Naive thymus-derived CD4-positive, alpha-beta T cell (primary cell): ENCODE measurements around the gene FCHSD2. TPM values are rescaled to one million over a fixed set of nuclear protein-coding genes. Genes with fewer than 3 reads are reported as not detected.

Source experiments
- ATAC-seq: fragments of 150-1000 bp; cut with Tn5 transposase; 2 replicates; pipeline ENCODE4 v1.10.0; 2021; ENCODE audit warnings: mild to moderate bottlenecking, moderate library complexity
- CTCF ChIA-PET: fragments of 350-600 bp; sonication (Branson Sonifier 250); formaldehyde crosslinking; loops from one replicate; lab custom pipeline; 2021; ENCODE audit warnings: antibody characterized with exemption; lab: Charles Lee
- POLR2A ChIA-PET: fragments of 350-600 bp; sonication (Branson Sonifier 250); formaldehyde crosslinking; loops from one replicate; lab custom pipeline; 2021; ENCODE audit warnings: antibody characterized with exemption, inconsistent platforms; lab: Charles Lee
- DNase-seq, 9 donors: peaks; one replicate each; pipeline versions ENCODE4 v3.0.0 to v3.0.0-alpha.2; 2020 to 2022; ENCODE audit warnings: mixed read lengths in 1 of 9
- H3K27ac ChIP-seq: one replicate; pipeline ENCODE4 v1.7.0; 2013; ENCODE audit warnings: mild to moderate bottlenecking, low read depth, low read length, moderate library complexity
- H3K27me3 ChIP-seq, 2 donors: one replicate each; pipeline ENCODE4 v1.7.0; 2013; ENCODE audit warnings: low read length in 2 of 2, mild to moderate bottlenecking in 2 of 2, moderate library complexity in 2 of 2; ENCODE audit not compliant: control insufficient read depth in 2 of 2, insufficient read depth in 2 of 2
- H3K36me3 ChIP-seq, 3 experiments: 1 replicate in 2 of 3; 2 replicates in 1 of 3; pipeline ENCODE4 v1.7.0; 2013; ENCODE audit warnings: low read length in 3 of 3, mild to moderate bottlenecking in 3 of 3, moderate library complexity in 1 of 3; ENCODE audit not compliant: insufficient read depth in 3 of 3, control insufficient read depth in 2 of 3
- H3K4me1 ChIP-seq, 2 donors: one replicate each; pipeline ENCODE4 v1.7.0; 2013; ENCODE audit warnings: low read length in 2 of 2, mild to moderate bottlenecking in 2 of 2, moderate library complexity in 1 of 2; ENCODE audit not compliant: control insufficient read depth in 2 of 2, insufficient read depth in 2 of 2
- H3K4me3 ChIP-seq: 2 replicates; pipeline ENCODE4 v1.7.0; 2013; ENCODE audit warnings: mild to moderate bottlenecking, low read length
- H3K9me3 ChIP-seq, 3 experiments: 1 replicate in 2 of 3; 2 replicates in 1 of 3; pipeline ENCODE4 v1.7.0; 2013; ENCODE audit warnings: low read length in 3 of 3; ENCODE audit not compliant: control insufficient read depth in 2 of 3
- H3K27ac Mint-ChIP-seq, 9 donors: one replicate each; pipeline ENCODE4 v1.8.0; 2020 to 2022; ENCODE audit warnings: mixed read lengths in 9 of 9, mild to moderate bottlenecking in 8 of 9, moderate library complexity in 5 of 9, inconsistent platforms in 2 of 9
- H3K27me3 Mint-ChIP-seq, 5 donors: one replicate each; pipeline ENCODE4 v1.8.0; 2021 to 2022; ENCODE audit warnings: mixed read lengths in 5 of 5, mild to moderate bottlenecking in 1 of 5
- H3K36me3 Mint-ChIP-seq, 5 donors: one replicate each; pipeline ENCODE4 v1.8.0; 2020 to 2022; ENCODE audit warnings: mixed read lengths in 5 of 5, mild to moderate bottlenecking in 3 of 5, inconsistent platforms in 1 of 5
- H3K4me1 Mint-ChIP-seq, 7 donors: one replicate each; pipeline ENCODE4 v1.8.0; 2020 to 2022; ENCODE audit warnings: mixed read lengths in 7 of 7, mild to moderate bottlenecking in 3 of 7, inconsistent platforms in 1 of 7
- H3K4me3 Mint-ChIP-seq, 10 donors: one replicate each; pipeline ENCODE4 v1.8.0; 2020 to 2022; ENCODE audit warnings: mild to moderate bottlenecking in 10 of 10, mixed read lengths in 10 of 10, moderate library complexity in 6 of 10, inconsistent platforms in 2 of 10
- H3K9me3 Mint-ChIP-seq, 11 donors: one replicate each; pipeline ENCODE4 v1.8.0; 2020 to 2022; ENCODE audit warnings: mixed read lengths in 11 of 11, mild to moderate bottlenecking in 4 of 11, inconsistent platforms in 1 of 11, moderate library complexity in 1 of 11
- intact Hi-C, 2 donors: fragments of 100-400 bp; cut with micrococcal nuclease; formaldehyde crosslinking; loops; one replicate each; pipeline ENCODE4 v1.15.1; 2023
- polyA plus RNA-seq, 2 donors: library from polyadenylated mRNA; unstranded; fragments of 300-500 nt; fragmentation: Illumina TruSeq; gene quantifications; one replicate each; pipeline ENCODE4 v1.2.3, GENCODE V29; 2021
- total RNA-seq, 6 experiments: library from RNA in 5 of 6; stranded (reverse) in 5 of 6; gene quantifications; 1 replicate in 5 of 6; 2 replicates in 1 of 6; pipeline ENCODE4 v1.2.3 and lab custom pipeline; 2021 to 2026

The FCHSD2 gene
- total and polyA plus RNA-seq, 7 experiments from 2014 or later, result 18.3 to 69.9 (median 48.6) TPM

DNA sequence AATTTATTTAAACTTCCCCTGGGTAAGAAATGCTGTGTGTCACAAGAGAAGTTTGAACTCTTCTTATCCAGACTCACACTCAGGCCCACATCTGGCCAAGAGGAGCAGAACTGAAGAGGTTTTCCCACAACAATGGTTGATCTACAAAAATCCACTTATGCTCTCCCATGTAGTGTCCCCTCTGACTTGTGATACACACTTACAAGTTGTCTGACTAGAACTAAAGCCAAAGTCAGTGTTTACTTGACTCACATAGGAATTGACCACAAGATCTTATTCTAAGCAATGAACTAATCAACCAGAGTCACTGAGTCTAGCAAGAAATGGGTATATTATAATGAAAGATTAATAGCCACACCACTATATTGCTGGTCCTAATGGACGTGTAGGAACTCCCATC is 194.9 kb downstream of the FCHSD2 start:
- CTCF ChIA-PET, result no interaction called here
- Histone ChIP-seq H3K36me3 (no peaks in the 10 kb centered on the region), H3K9me3 (no peaks in the 10 kb centered on the region), H3K27me3 (no peaks in the 10 kb centered on the region), H3K27ac (no peak overlapping the region), H3K4me1 (no peaks in the 10 kb centered on the region), H3K4me3 (no peak overlapping the region)
- H3K4me1 Mint-ChIP-seq, result peaks cover 0 to 3% (median 0%) of the 10 kb centered on the region in 7 donors
- POLR2A ChIA-PET, result no interaction called here
- ATAC-seq (no peak), DNase-seq (no peak)
- no peaks in the 10 kb centered on the region for H3K27me3 Mint-ChIP-seq
- intact Hi-C loops, result no loop called here
- H3K36me3 Mint-ChIP-seq, result peaks cover 0 to 23% (median 15%) of the 10 kb centered on the region in 5 donors
- H3K9me3 Mint-ChIP-seq, result no peaks in the 10 kb centered on the region
- H3K4me3 Mint-ChIP-seq, result no peak overlapping the region
- H3K27ac Mint-ChIP-seq, result no peak overlapping the region

DNA sequence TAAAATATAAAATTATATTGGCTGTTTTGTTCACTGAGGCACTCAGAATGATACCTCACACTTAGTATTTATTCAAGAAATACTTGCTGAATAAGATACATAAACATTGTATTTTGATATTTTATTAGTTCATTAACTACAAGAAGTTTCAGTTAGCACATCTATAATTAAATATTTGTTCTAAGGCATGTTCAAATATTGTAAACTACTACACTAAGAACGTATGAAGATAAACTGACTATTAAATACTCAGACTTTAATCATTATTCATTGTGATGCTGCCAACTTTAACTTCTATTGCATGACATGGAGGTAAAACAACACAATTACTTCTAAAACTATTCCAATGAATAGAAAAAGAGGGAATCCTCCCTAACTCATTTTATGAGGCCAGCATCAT is 198.5 kb downstream of the FCHSD2 start:
- Mint-ChIP-seq H3K4me1 (peaks cover 0 to 3% (median 0%) of the 10 kb centered on the region in 7 donors), H3K27ac (no peak overlapping the region), H3K27me3 (no peaks in the 10 kb centered on the region), H3K9me3 (no peaks in the 10 kb centered on the region), H3K36me3 (peaks cover 0 to 19% (median 13%) of the 10 kb centered on the region in 5 donors), H3K4me3 (no peak overlapping the region)
- no peaks in the 10 kb centered on the region for H3K4me1 ChIP-seq
- DNase-seq (no peak), ATAC-seq (no peak)
- intact Hi-C loops, result no loop called here
- ChIA-PET POLR2A (no interaction called here), CTCF (no interaction called here)
- H3K9me3 ChIP-seq, result no peaks in the 10 kb centered on the region
- H3K4me3 ChIP-seq, result no peak overlapping the region
- no peaks in the 10 kb centered on the region for H3K36me3 ChIP-seq
- H3K27ac ChIP-seq, result no peak overlapping the region
- no peaks in the 10 kb centered on the region for H3K27me3 ChIP-seq

DNA sequence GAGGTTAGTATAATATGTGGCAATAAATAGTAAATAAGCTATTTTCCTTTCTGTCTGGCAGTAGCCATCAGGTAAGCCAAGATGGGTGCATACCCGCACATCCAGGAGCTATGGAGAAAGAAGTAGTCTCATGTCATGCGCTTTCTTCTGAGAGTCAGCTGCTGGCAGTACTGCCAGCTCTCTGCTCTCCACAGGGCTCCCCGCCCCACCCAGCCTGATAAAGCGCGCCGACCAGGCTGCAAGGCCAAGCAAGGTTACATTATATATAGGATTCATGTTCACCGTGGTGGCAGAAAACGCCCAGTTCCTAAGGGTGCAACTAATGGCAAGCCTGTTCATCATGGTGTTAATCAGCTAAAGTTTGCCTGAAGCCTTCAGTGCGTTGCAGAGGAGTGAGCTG is 201.7 kb downstream of the FCHSD2 start:
- intact Hi-C loops, result no loop called here
- no peak for DNase-seq
- H3K36me3 ChIP-seq, result no peaks in the 10 kb centered on the region
- Mint-ChIP-seq H3K27me3 (no peaks in the 10 kb centered on the region), H3K4me3 (no peak overlapping the region), H3K9me3 (no peaks in the 10 kb centered on the region), H3K27ac (no peak overlapping the region), H3K4me1 (peaks cover 0 to 3% (median 0%) of the 10 kb centered on the region in 7 donors), H3K36me3 (peaks cover 0 to 27% (median 17%) of the 10 kb centered on the region in 5 donors)
- CTCF ChIA-PET, result interaction anchor here (1.6 kb wide), 2 partner anchors 16 to 238 kb away, joined by 4 read pairs; no protein-coding TSS in a partner anchor
- POLR2A ChIA-PET, result no interaction called here
- H3K4me3 ChIP-seq, result no peak overlapping the region
- H3K9me3 ChIP-seq, result no peaks in the 10 kb centered on the region
- no peak overlapping the region for H3K27ac ChIP-seq
- no peaks in the 10 kb centered on the region for H3K4me1 ChIP-seq
- H3K27me3 ChIP-seq, result no peaks in the 10 kb centered on the region
- no peak for ATAC-seq

DNA sequence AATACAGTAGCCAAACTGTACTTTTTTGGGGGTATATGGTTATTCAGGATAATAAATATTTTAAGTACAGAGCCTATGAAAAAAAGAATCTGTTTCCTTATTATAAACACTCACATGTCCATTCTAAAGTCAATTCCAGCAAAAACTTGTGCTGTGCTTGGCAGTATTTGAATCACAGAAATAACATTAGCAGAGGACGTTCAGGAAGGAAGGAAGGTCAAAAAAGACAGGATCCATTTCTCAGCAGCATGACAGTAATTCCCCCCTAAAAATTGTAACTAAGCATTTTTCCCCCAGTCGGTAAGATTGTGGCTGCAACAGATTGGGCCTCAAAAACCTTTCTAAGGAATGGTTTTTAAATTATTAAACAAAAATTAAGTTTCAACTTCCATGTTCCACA is 203.1 kb downstream of the FCHSD2 start:
- Mint-ChIP-seq H3K4me3 (no peak overlapping the region), H3K36me3 (peaks cover 0 to 27% (median 12%) of the 10 kb centered on the region in 5 donors), H3K27me3 (no peaks in the 10 kb centered on the region), H3K4me1 (peaks cover 0 to 4% (median 0%) of the 10 kb centered on the region in 7 donors), H3K27ac (no peak overlapping the region), H3K9me3 (no peaks in the 10 kb centered on the region)
- POLR2A ChIA-PET, result no interaction called here
- no peaks in the 10 kb centered on the region for H3K36me3 ChIP-seq
- DNase-seq (no peak), ATAC-seq (no peak)
- no peak overlapping the region for H3K4me3 ChIP-seq
- H3K9me3 ChIP-seq, result no peaks in the 10 kb centered on the region
- intact Hi-C loops, result no loop called here
- no peaks in the 10 kb centered on the region for H3K27me3 ChIP-seq
- CTCF ChIA-PET, result interaction anchor here (0.6 kb wide), 1 partner anchor 226 kb away, joined by 3 read pairs; no protein-coding TSS in a partner anchor
- H3K27ac ChIP-seq, result no peak overlapping the region
- H3K4me1 ChIP-seq, result no peaks in the 10 kb centered on the region

DNA sequence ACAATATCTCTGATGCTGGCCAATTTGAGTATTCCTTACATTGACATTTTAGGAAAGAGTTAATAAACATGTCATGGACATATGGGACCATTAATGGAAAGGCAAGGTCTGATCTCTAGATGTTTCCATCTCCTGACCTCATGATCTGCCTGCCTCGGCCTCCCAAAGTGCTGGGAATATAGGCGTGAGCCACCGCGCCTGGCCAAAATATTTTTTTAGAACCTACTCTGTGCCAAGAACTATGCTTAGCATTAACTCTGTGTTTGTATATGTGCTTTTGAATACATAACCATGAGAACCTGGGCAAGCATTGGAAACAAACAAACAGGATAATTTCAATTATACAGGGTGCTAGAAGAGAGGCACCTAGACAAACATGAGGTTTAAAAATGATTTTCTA is 204.7 kb downstream of the FCHSD2 start:
- no peaks in the 10 kb centered on the region for H3K9me3 ChIP-seq
- Mint-ChIP-seq H3K27ac (no peak overlapping the region), H3K4me1 (peaks cover 0 to 4% (median 0%) of the 10 kb centered on the region in 7 donors), H3K9me3 (no peaks in the 10 kb centered on the region), H3K27me3 (no peaks in the 10 kb centered on the region), H3K36me3 (peaks cover 0 to 22% (median 8%) of the 10 kb centered on the region in 5 donors), H3K4me3 (no peak overlapping the region)
- intact Hi-C loops, result no loop called here
- no peak overlapping the region for H3K27ac ChIP-seq
- ChIA-PET POLR2A (no interaction called here), CTCF (no interaction called here)
- DNase-seq, result no peak
- H3K4me3 ChIP-seq, result no peak overlapping the region
- H3K36me3 ChIP-seq, result no peaks in the 10 kb centered on the region
- H3K27me3 ChIP-seq, result no peaks in the 10 kb centered on the region
- H3K4me1 ChIP-seq, result no peaks in the 10 kb centered on the region
- no peak for ATAC-seq

DNA sequence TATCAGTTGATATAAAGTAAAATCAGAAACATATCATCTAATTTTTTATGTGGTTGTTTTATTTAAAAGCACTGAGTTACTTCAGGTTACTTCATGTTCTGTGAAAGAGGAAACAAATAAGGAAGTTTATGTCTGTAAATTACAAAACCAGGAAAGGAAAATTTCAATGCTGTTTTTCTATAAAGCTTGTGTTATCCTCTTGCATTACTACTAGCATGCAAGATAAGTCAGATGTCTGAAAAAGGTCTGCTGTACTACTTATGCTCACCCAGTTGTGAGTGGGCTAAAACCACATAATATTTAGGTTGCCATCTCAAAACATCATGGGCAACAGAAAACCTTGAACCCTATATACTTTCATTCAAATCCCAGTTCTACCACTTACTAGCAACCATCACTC is 206.4 kb downstream of the FCHSD2 start:
- no peak for ATAC-seq
- no peak overlapping the region for H3K27ac ChIP-seq

DNA sequence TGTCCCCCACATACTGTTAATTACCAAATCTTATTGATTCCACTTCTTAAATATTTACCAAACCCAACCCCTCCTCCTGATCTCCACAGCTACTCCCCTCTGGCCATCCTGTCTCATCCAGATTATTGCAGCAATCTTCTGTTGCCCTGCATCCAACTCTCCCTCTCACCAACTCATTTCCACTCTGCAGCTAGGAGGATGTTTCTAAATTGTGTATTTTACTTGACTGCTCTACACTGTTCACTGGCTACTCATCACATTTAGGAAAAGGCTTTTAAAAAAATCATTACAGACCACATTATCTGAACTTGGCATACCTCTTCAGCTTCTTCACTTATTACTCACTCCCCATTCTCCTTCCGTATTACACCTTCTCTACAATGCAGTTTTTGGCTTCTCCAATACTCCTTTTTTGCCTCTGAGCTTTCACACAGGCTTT is 210.0 kb downstream of the FCHSD2 start:
- no peaks in the 10 kb centered on the region for H3K9me3 ChIP-seq
- H3K4me3 ChIP-seq, result no peak overlapping the region

More for the DNA sequence above, 206.4 kb downstream of the FCHSD2 start:
- CTCF ChIA-PET, result interaction anchor here (0.5 kb wide), 1 partner anchor 21 kb away, joined by 3 read pairs; no protein-coding TSS in a partner anchor
- Mint-ChIP-seq H3K9me3 (no peaks in the 10 kb centered on the region), H3K27ac (no peak overlapping the region), H3K4me3 (no peak overlapping the region), H3K27me3 (no peaks in the 10 kb centered on the region), H3K36me3 (peaks cover 0 to 19% (median 5%) of the 10 kb centered on the region in 5 donors), H3K4me1 (peaks cover 0 to 4% (median 0%) of the 10 kb centered on the region in 7 donors)
- H3K4me3 ChIP-seq, result no peak overlapping the region
- no peaks in the 10 kb centered on the region for H3K36me3 ChIP-seq
- no peaks in the 10 kb centered on the region for H3K9me3 ChIP-seq
- intact Hi-C loops, result no loop called here
- DNase-seq, result no peak
- no peaks in the 10 kb centered on the region for H3K4me1 ChIP-seq
- H3K27me3 ChIP-seq, result no peaks in the 10 kb centered on the region
- POLR2A ChIA-PET, result no interaction called here

More for the DNA sequence above, 210.0 kb downstream of the FCHSD2 start:
- H3K27ac ChIP-seq, result no peak overlapping the region
- no peaks in the 10 kb centered on the region for H3K36me3 ChIP-seq
- POLR2A ChIA-PET, result no interaction called here
- Mint-ChIP-seq H3K9me3 (no peaks in the 10 kb centered on the region), H3K4me3 (no peak overlapping the region), H3K27me3 (no peaks in the 10 kb centered on the region), H3K27ac (no peak overlapping the region), H3K4me1 (peaks cover 0 to 7% (median 3%) of the 10 kb centered on the region in 7 donors), H3K36me3 (peaks cover 0 to 10% (median 1%) of the 10 kb centered on the region in 5 donors)
- H3K4me1 ChIP-seq, result no peaks in the 10 kb centered on the region
- no peak for DNase-seq
- H3K27me3 ChIP-seq, result no peaks in the 10 kb centered on the region
- intact Hi-C loops, result no loop called here
- ATAC-seq, result no peak
- CTCF ChIA-PET, result no interaction called here
